HCT116 (cell line): Measurements from ENCODE around the gene PDXK.

Experiments used
- CTCF ChIP-seq, 3 experiments: fragments of 200-600 bp in 1 of 3; sonication (generic) in 1 of 3; IDR thresholded peaks in 2 of 3; conservative IDR thresholded peaks in 1 of 3; 2 replicates each; pipeline ENCODE4 v1.5.1; 2012 to 2017; ENCODE audit warnings: low read depth in 2 of 3, low read length in 2 of 3, antibody characterized with exemption in 1 of 3, borderline replicate concordance in 1 of 3, control low read depth in 1 of 3, mild to moderate bottlenecking in 1 of 3, mixed read lengths in 1 of 3, mixed run types in 1 of 3, moderate library complexity in 1 of 3; ENCODE audit not compliant: insufficient read depth in 1 of 3
- JUND ChIP-seq: IDR thresholded peaks from 2 replicates; pipeline ENCODE4 v1.6.1; 2012
- POLR2A ChIP-seq: IDR thresholded peaks from 2 replicates; pipeline ENCODE4 v1.7.0; 2011; ENCODE audit warnings: borderline replicate concordance; ENCODE audit not compliant: insufficient read depth, insufficient read length; ENCODE audit errors: extremely low read depth
- SP1 ChIP-seq: IDR thresholded peaks from 2 replicates; pipeline ENCODE4 v1.6.1; 2012; ENCODE audit warnings: low read depth

GRCh38 chr21:43806017-43806710 is 87.2 kb downstream of the PDXK start:
- TF ChIP-seq CTCF (IDR thresholded peaks at IDR 0.05 in 2 of 3, conservative IDR thresholded peaks at IDR 0.05 in 1 of 3; ENCODE audit: borderline replicate concordance in 1 of 3, insufficient read depth in 1 of 3, low read depth in 2 of 3, low read length in 2 of 3), result no peak
- TF ChIP-seq SP1, result no peak
- TF ChIP-seq POLR2A, result no peak
- no peak for TF ChIP-seq JUND
